Measurements from ENCODE around the gene PLCH1. TPM values are rescaled to one million over a fixed set of nuclear protein-coding genes. Genes with fewer than 3 reads are reported as not detected.

PLCH1 gene
- total and polyA plus RNA-seq, 2 of the 8 experiments (the other 6 are each of a cell fraction or from before 2014, with no cell fraction given), result 5.8 to 17.2 TPM

GRCh38 chr3:155637567-155637966, 107.3 kb downstream of the PLCH1 start:
- CTCF ChIA-PET (ENCODE audit: partially characterized antibody), result interaction anchor here (0.9 kb wide), 1 partner anchor 37 kb away, joined by 3 read pairs; no protein-coding TSS in a partner anchor
- no peaks in the 10 kb centered on the region for H3K36me3 ChIP-seq (ENCODE audit: control insufficient read depth in 2 of 4, insufficient read depth in 4 of 4, low read length in 3 of 4)
- H3K9me3 ChIP-seq (ENCODE audit: insufficient read depth in 2 of 2, low read depth in 1 of 2, low read length in 1 of 2), result no peaks in the 10 kb centered on the region
- no peak overlapping the region for H3K4me2 ChIP-seq (ENCODE audit: insufficient read depth in 1 of 2, low read depth in 2 of 2, low read length in 2 of 2)
- H4K5ac ChIP-seq (ENCODE audit: insufficient read length, low read depth, low read length), result no peak overlapping the region
- no peak overlapping the region for H3K4ac ChIP-seq (replicated peaks; ENCODE audit: insufficient read length, low read depth, low read length)
- 82% methylated on average over 2 of the region's 2 CpGs; no CpG with 5 or more reads in 1 of the 2 experiments for WGBS, 2 experiments (ENCODE audit: extremely low coverage in 1 of 2, insufficient coverage in 1 of 2, insufficient read length in 1 of 2, insufficient replicate concordance in 2 of 2, low coverage in 1 of 2, low lambda C conversion rate in 2 of 2, missing lambda C conversion rate in 1 of 2)
- no peaks in the 10 kb centered on the region for H3K27me3 ChIP-seq (replicated peaks in 1 of 4; ENCODE audit: control insufficient read depth in 3 of 4, extremely low read depth in 1 of 4, insufficient read depth in 3 of 4, low read length in 3 of 4)
- peaks cover 0 to 6% (median 3%) of the 10 kb centered on the region in 4 experiments; a peak in 3 of 7 replicates for H3K4me1 ChIP-seq (replicated peaks in 1 of 4; ENCODE audit: control insufficient read depth in 3 of 4, insufficient read depth in 4 of 4, low read length in 3 of 4)
- H2BK5ac ChIP-seq (ENCODE audit: low read depth, low read length), result no peak overlapping the region
- H2BK20ac ChIP-seq (ENCODE audit: low read length), result no peak overlapping the region
- H3K79me2 ChIP-seq (ENCODE audit: control insufficient read depth in 1 of 2, insufficient read depth in 2 of 2, low read length in 2 of 2), result no peaks in the 10 kb centered on the region
- no peak overlapping the region for H3K27ac ChIP-seq (ENCODE audit: low read depth, low read length)
- no peak for DNase-seq (ENCODE audit: low read depth in 1 of 2, low spot score in 2 of 2)
- H3K56ac ChIP-seq (replicated peaks; ENCODE audit: insufficient read length, low read depth, low read length), result no peak overlapping the region
- no peak overlapping the region for H4K91ac ChIP-seq (replicated peaks; ENCODE audit: insufficient read length, low read length)
- no peak overlapping the region for H3K23ac ChIP-seq (ENCODE audit: insufficient read length)
- no peak overlapping the region for H2BK12ac ChIP-seq (ENCODE audit: low read depth, low read length)
- H4K20me1 ChIP-seq (replicated peaks in 1 of 2; ENCODE audit: control insufficient read depth in 1 of 2, insufficient read depth in 2 of 2, low read length in 2 of 2), result no peaks in the 10 kb centered on the region
- no peak overlapping the region for H2AK5ac ChIP-seq (ENCODE audit: low read depth, low read length)
- H4K8ac ChIP-seq (ENCODE audit: extremely low read depth, insufficient read depth, low read length), result no peak overlapping the region
- H2AFZ ChIP-seq (ENCODE audit: low read length), result no peak overlapping the region
- no peak overlapping the region for H3K14ac ChIP-seq (ENCODE audit: insufficient read length)
- H2BK15ac ChIP-seq (ENCODE audit: low read length), result no peak overlapping the region
- POLR2A ChIA-PET (ENCODE audit: partially characterized antibody), result no interaction called here
- no peaks in the 10 kb centered on the region for H3K23me2 ChIP-seq (ENCODE audit: low read depth, low read length)
- no peaks in the 10 kb centered on the region for H3K79me1 ChIP-seq (ENCODE audit: low read depth, low read length)
- no peak overlapping the region for H3K9ac ChIP-seq (replicated peaks in 1 of 4; ENCODE audit: extremely low read depth in 1 of 4, low read depth in 3 of 4, low read length in 3 of 4)
- no peak overlapping the region for H3K18ac ChIP-seq (ENCODE audit: extremely low read depth, low read length)
- H2BK120ac ChIP-seq (replicated peaks; ENCODE audit: low read depth, low read length), result no peak overlapping the region
- no peak for FAIRE-seq
- H3K4me3 ChIP-seq (ENCODE audit: extremely low read depth in 1 of 4, insufficient read depth in 2 of 4, low read depth in 3 of 4, low read length in 4 of 4), result no peak overlapping the region
- TF ChIP-seq CREB1 (IDR thresholded peaks at IDR 0.05) (no peak), CEBPB (IDR thresholded peaks at IDR 0.05; ENCODE audit: low read depth, low read length) (no peak), RXRA (IDR thresholded peaks at IDR 0.05; ENCODE audit: insufficient read depth, low read depth, low read length) (no peak), CHD1 (IDR thresholded peaks at IDR 0.05; ENCODE audit: low read depth, low read length) (no peak), YY1 (IDR thresholded peaks at IDR 0.05; ENCODE audit: low read depth, low read length) (no peak), BACH1 (IDR thresholded peaks at IDR 0.05; ENCODE audit: low read length) (no peak), RNF2 (IDR thresholded peaks at IDR 0.05; ENCODE audit: borderline replicate concordance, low read depth, low read length, missing control alignments, poor library complexity, severe bottlenecking) (no peak), JUND (IDR thresholded peaks at IDR 0.05; ENCODE audit: low read length) (no peak), SIRT6 (IDR thresholded peaks at IDR 0.05; ENCODE audit: low read length) (no peak)

All from H1 (cell line).